ENCODE data around the gene MACF1.
A peak's percentile ranks its signal among the peaks of the same experiment; 100 is the strongest.

Gene MACF1

GRCh38 chr1:39268112-39268581 lies 63.7 kb downstream of the MACF1 start:
- no peak overlapping the region for H2AK5ac ChIP-seq (ENCODE audit: low read length, severe bottlenecking)
- H3K4me3 ChIP-seq (ENCODE audit: insufficient read depth in 1 of 2, low read depth in 1 of 2, low read length in 2 of 2) = peak overlapping the region in 1 of 2 experiments; percentile 73
- H2BK5ac ChIP-seq (ENCODE audit: low read depth, low read length, poor library complexity, severe bottlenecking) = no peak overlapping the region
- H3K79me1 ChIP-seq (replicated peaks; ENCODE audit: low read length, poor library complexity, severe bottlenecking) = peaks cover 15% of the 10 kb centered on the region
- no peak overlapping the region for H3K18ac ChIP-seq (ENCODE audit: low read depth in 1 of 2, low read length in 2 of 2)
- no peak overlapping the region for H4K8ac ChIP-seq (ENCODE audit: low read length)
- H2AFZ ChIP-seq (ENCODE audit: low read depth, low read length) = no peak overlapping the region
- DNase-seq = peak; percentile 93
- peaks cover 20% of the 10 kb centered on the region for H3K4me1 ChIP-seq (ENCODE audit: control insufficient read depth, insufficient read depth, low read depth, low read length)
- no peaks in the 10 kb centered on the region for H3K27me3 ChIP-seq (ENCODE audit: control insufficient read depth in 1 of 2, insufficient read depth in 1 of 2, low read length in 2 of 2)
- WGBS = 3% methylated on average over 8 of the region's 8 CpGs
- H3K23ac ChIP-seq (ENCODE audit: low read length in 2 of 2) = no peak overlapping the region
- no peak overlapping the region for H3K14ac ChIP-seq (ENCODE audit: low read length in 2 of 2)
- peak overlapping the region; percentile 86 for H3K9ac ChIP-seq (ENCODE audit: low read length)
- peak overlapping the region in 1 of 2 experiments; percentile 47 for H3K4ac ChIP-seq (ENCODE audit: low read depth in 1 of 2, low read length in 2 of 2)
- H3K4me2 ChIP-seq (ENCODE audit: low read length, poor library complexity, severe bottlenecking) = peak overlapping the region; percentile 72
- H2BK15ac ChIP-seq (ENCODE audit: low read depth, poor library complexity, severe bottlenecking) = no peak overlapping the region
- no peak overlapping the region for H2BK12ac ChIP-seq (ENCODE audit: low read length in 2 of 2)
- H3K27ac ChIP-seq (ENCODE audit: low read length, poor library complexity, severe bottlenecking) = peak overlapping the region; percentile 62
- H2BK120ac ChIP-seq (ENCODE audit: low read depth, low read length) = no peak overlapping the region
- H3K36me3 ChIP-seq (ENCODE audit: control insufficient read depth in 1 of 2, insufficient read depth in 2 of 2, low read depth in 1 of 2, low read length in 2 of 2) = peaks cover 0 to 13% of the 10 kb centered on the region in 2 experiments
- no peaks in the 10 kb centered on the region for H3K9me3 ChIP-seq (ENCODE audit: control insufficient read depth, low read length)
- H4K91ac ChIP-seq (ENCODE audit: low read length) = no peak overlapping the region

GRCh38 chr1:39268906-39269305 lies 64.4 kb downstream of the MACF1 start:
- Histone ChIP-seq H4K8ac (ENCODE audit: low read length) (no peak overlapping the region), H3K4me3 (ENCODE audit: insufficient read depth in 1 of 2, low read depth in 1 of 2, low read length in 2 of 2) (peak overlapping the region in 1 of 2 experiments; percentile 73)

GRCh38 chr1:39269349-39269748 lies 64.9 kb downstream of the MACF1 start:
- Histone ChIP-seq H3K4ac (ENCODE audit: low read depth in 1 of 2, low read length in 2 of 2) (peak overlapping the region in 1 of 2 experiments; percentile 47), H3K79me1 (replicated peaks; ENCODE audit: low read length, poor library complexity, severe bottlenecking) (peaks cover 15% of the 10 kb centered on the region), H3K36me3 (ENCODE audit: control insufficient read depth in 1 of 2, insufficient read depth in 2 of 2, low read depth in 1 of 2, low read length in 2 of 2) (peaks cover 0 to 13% of the 10 kb centered on the region in 2 experiments), H2AFZ (ENCODE audit: low read depth, low read length) (no peak overlapping the region), H3K18ac (ENCODE audit: low read depth in 1 of 2, low read length in 2 of 2) (peak overlapping the region; percentile 1 to 13), H2BK12ac (ENCODE audit: low read length in 2 of 2) (peak overlapping the region in 1 of 2 experiments; percentile 64), H4K8ac (ENCODE audit: low read length) (no peak overlapping the region), H4K91ac (ENCODE audit: low read length) (no peak overlapping the region), H3K4me2 (ENCODE audit: low read length, poor library complexity, severe bottlenecking) (no peak overlapping the region), H3K4me1 (ENCODE audit: control insufficient read depth, insufficient read depth, low read depth, low read length) (peaks cover 20% of the 10 kb centered on the region), H2BK5ac (ENCODE audit: low read depth, low read length, poor library complexity, severe bottlenecking) (no peak overlapping the region), H2BK120ac (ENCODE audit: low read depth, low read length) (no peak overlapping the region), H2AK5ac (ENCODE audit: low read length, severe bottlenecking) (no peak overlapping the region), H2BK15ac (ENCODE audit: low read depth, poor library complexity, severe bottlenecking) (no peak overlapping the region), H3K27ac (ENCODE audit: low read length, poor library complexity, severe bottlenecking) (peak overlapping the region; percentile 62), H3K14ac (ENCODE audit: low read length in 2 of 2) (no peak overlapping the region), H3K9me3 (ENCODE audit: control insufficient read depth, low read length) (no peaks in the 10 kb centered on the region), H3K23ac (ENCODE audit: low read length in 2 of 2) (no peak overlapping the region), H3K9ac (ENCODE audit: low read length) (peak overlapping the region; percentile 86), H3K4me3 (ENCODE audit: insufficient read depth in 1 of 2, low read depth in 1 of 2, low read length in 2 of 2) (peak overlapping the region in 1 of 2 experiments; percentile 73), H3K27me3 (ENCODE audit: control insufficient read depth in 1 of 2, insufficient read depth in 1 of 2, low read length in 2 of 2) (no peaks in the 10 kb centered on the region)
- no peak for DNase-seq
- 87% methylated on average over 2 of the region's 2 CpGs for WGBS

More at GRCh38 chr1:39268906-39269305, 64.4 kb downstream of the MACF1 start:
- DNase-seq = peak; percentile 32
- peaks cover 20% of the 10 kb centered on the region for H3K4me1 ChIP-seq (ENCODE audit: control insufficient read depth, insufficient read depth, low read depth, low read length)
- peaks cover 15% of the 10 kb centered on the region for H3K79me1 ChIP-seq (replicated peaks; ENCODE audit: low read length, poor library complexity, severe bottlenecking)
- no peaks in the 10 kb centered on the region for H3K9me3 ChIP-seq (ENCODE audit: control insufficient read depth, low read length)
- peak overlapping the region in 1 of 2 experiments; percentile 47 for H3K4ac ChIP-seq (ENCODE audit: low read depth in 1 of 2, low read length in 2 of 2)
- no peak overlapping the region for H2BK12ac ChIP-seq (ENCODE audit: low read length in 2 of 2)
- H3K4me2 ChIP-seq (ENCODE audit: low read length, poor library complexity, severe bottlenecking) = peak overlapping the region; percentile 72
- H3K36me3 ChIP-seq (ENCODE audit: control insufficient read depth in 1 of 2, insufficient read depth in 2 of 2, low read depth in 1 of 2, low read length in 2 of 2) = peaks cover 0 to 13% of the 10 kb centered on the region in 2 experiments
- H2BK15ac ChIP-seq (ENCODE audit: low read depth, poor library complexity, severe bottlenecking) = no peak overlapping the region
- peak overlapping the region; percentile 62 for H3K27ac ChIP-seq (ENCODE audit: low read length, poor library complexity, severe bottlenecking)
- no peak overlapping the region for H2AK5ac ChIP-seq (ENCODE audit: low read length, severe bottlenecking)
- no peak overlapping the region for H3K23ac ChIP-seq (ENCODE audit: low read length in 2 of 2)
- no peak overlapping the region for H2BK5ac ChIP-seq (ENCODE audit: low read depth, low read length, poor library complexity, severe bottlenecking)
- no peaks in the 10 kb centered on the region for H3K27me3 ChIP-seq (ENCODE audit: control insufficient read depth in 1 of 2, insufficient read depth in 1 of 2, low read length in 2 of 2)
- H2BK120ac ChIP-seq (ENCODE audit: low read depth, low read length) = no peak overlapping the region
- H3K9ac ChIP-seq (ENCODE audit: low read length) = peak overlapping the region; percentile 86
- no peak overlapping the region for H2AFZ ChIP-seq (ENCODE audit: low read depth, low read length)
- 52% methylated on average over 8 of the region's 8 CpGs for whole genome bisulfite sequencing
- no peak overlapping the region for H3K18ac ChIP-seq (ENCODE audit: low read depth in 1 of 2, low read length in 2 of 2)
- H4K91ac ChIP-seq (ENCODE audit: low read length) = no peak overlapping the region
- no peak overlapping the region for H3K14ac ChIP-seq (ENCODE audit: low read length in 2 of 2)

GRCh38 chr1:39269791-39270342 lies 65.4 kb downstream of the MACF1 start:
- no peak overlapping the region for H2BK15ac ChIP-seq (ENCODE audit: low read depth, poor library complexity, severe bottlenecking)
- no peak overlapping the region for H3K4me2 ChIP-seq (ENCODE audit: low read length, poor library complexity, severe bottlenecking)
- H3K79me1 ChIP-seq (replicated peaks; ENCODE audit: low read length, poor library complexity, severe bottlenecking) = peaks cover 15% of the 10 kb centered on the region
- peaks cover 0 to 13% of the 10 kb centered on the region in 2 experiments for H3K36me3 ChIP-seq (ENCODE audit: control insufficient read depth in 1 of 2, insufficient read depth in 2 of 2, low read depth in 1 of 2, low read length in 2 of 2)
- peak overlapping the region in 1 of 2 experiments; percentile 13 for H3K18ac ChIP-seq (ENCODE audit: low read depth in 1 of 2, low read length in 2 of 2)
- peak overlapping the region in 1 of 2 experiments; percentile 20 for H3K14ac ChIP-seq (ENCODE audit: low read length in 2 of 2)
- H2AFZ ChIP-seq (ENCODE audit: low read depth, low read length) = no peak overlapping the region
- peak; percentile 89 for DNase-seq
- no peaks in the 10 kb centered on the region for H3K27me3 ChIP-seq (ENCODE audit: control insufficient read depth in 1 of 2, insufficient read depth in 1 of 2, low read length in 2 of 2)
- no peak overlapping the region for H3K4ac ChIP-seq (ENCODE audit: low read depth in 1 of 2, low read length in 2 of 2)
- H3K4me3 ChIP-seq (ENCODE audit: insufficient read depth in 1 of 2, low read depth in 1 of 2, low read length in 2 of 2) = peak overlapping the region in 1 of 2 experiments; percentile 73
- no peaks in the 10 kb centered on the region for H3K9me3 ChIP-seq (ENCODE audit: control insufficient read depth, low read length)
- WGBS = 55% methylated on average over 4 of the region's 4 CpGs
- no peak overlapping the region for H2BK5ac ChIP-seq (ENCODE audit: low read depth, low read length, poor library complexity, severe bottlenecking)
- no peak overlapping the region for H4K91ac ChIP-seq (ENCODE audit: low read length)
- peak overlapping the region in 1 of 2 experiments; percentile 26 for H3K23ac ChIP-seq (ENCODE audit: low read length in 2 of 2)
- H3K27ac ChIP-seq (ENCODE audit: low read length, poor library complexity, severe bottlenecking) = peak overlapping the region; percentile 0
- no peak overlapping the region for H2AK5ac ChIP-seq (ENCODE audit: low read length, severe bottlenecking)
- H2BK120ac ChIP-seq (ENCODE audit: low read depth, low read length) = no peak overlapping the region
- peak overlapping the region; percentile 86 for H3K9ac ChIP-seq (ENCODE audit: low read length)
- H4K8ac ChIP-seq (ENCODE audit: low read length) = no peak overlapping the region
- no peak overlapping the region for H2BK12ac ChIP-seq (ENCODE audit: low read length in 2 of 2)
- H3K4me1 ChIP-seq (ENCODE audit: control insufficient read depth, insufficient read depth, low read depth, low read length) = peaks cover 20% of the 10 kb centered on the region

Data from mesenchymal stem cell (in vitro differentiated cells and primary cell).